HL-60 (cell line): ENCODE data around the gene ADPRHL1.

Source experiments
- CTCF ChIP-seq: IDR thresholded peaks from one replicate; pipeline ENCODE4 v1.5.1; 2011; ENCODE audit warnings: low read length, control low read depth, inconsistent platforms; ENCODE audit not compliant: insufficient read depth
- POLR2AphosphoS5 ChIP-seq: IDR thresholded peaks from 2 replicates; pipeline ENCODE4 v1.6.1; 2012; ENCODE audit warnings: low read depth
- REST ChIP-seq: IDR thresholded peaks from 2 replicates; pipeline ENCODE4 v1.6.1; 2012; ENCODE audit warnings: low read depth; ENCODE audit not compliant: insufficient replicate concordance

- TF ChIP-seq CTCF: no peak
- TF ChIP-seq REST: no peak
- no peak for TF ChIP-seq POLR2AphosphoS5
Observed at GRCh38 chr13:113457510-113457909, 4.2 kb upstream of the ADPRHL1 start.
